ENCODE data around the gene RECQL5. TPM values are rescaled to one million over a fixed set of nuclear protein-coding genes. Genes with fewer than 3 reads are reported as not detected.
"Not testable (repeated sequence)": the region's sequence is repeated elsewhere in the genome, so short reads cannot be mapped to it uniquely, and the experiment has no call there.

Gene RECQL5
- total and polyA plus RNA-seq, 7 donors, result 5.1 to 30.1 (median 11.1) TPM

- intact Hi-C loops (cut with DNase I), result no loop called here
- Histone ChIP-seq H3K27me3 (no peaks in the 10 kb centered on the region), H3K9me3 (no peaks in the 10 kb centered on the region), H3K36me3 (peaks cover 0 to 18% (median 0%) of the 10 kb centered on the region in 4 donors), H3K4me1 (peaks cover 0 to 18% (median 8%) of the 10 kb centered on the region in 4 donors), H3K27ac (no peak overlapping the region), H3K4me3 (no peak overlapping the region)
- DNase-seq, result no peak
- TF ChIP-seq CTCF (IDR thresholded peaks at IDR 0.05) (no peak), POLR2AphosphoS5 (IDR thresholded peaks at IDR 0.05) (no peak), EP300 (IDR thresholded peaks at IDR 0.05) (no peak), POLR2A (IDR thresholded peaks at IDR 0.05) (no peak)
- WGBS, 2 donors, result 93 to 94% methylated on average over 13 of the region's 13 CpGs
Observed at GRCh38 chr17:75638893-75639292, 28.1 kb downstream of the RECQL5 start.

GRCh38 chr17:75638039-75638438 lies 28.9 kb downstream of the RECQL5 start:
- H3K4me3 ChIP-seq; intact Hi-C loops (cut with DNase I); DNase-seq; H3K27me3 ChIP-seq; H3K27ac ChIP-seq; H3K9me3 ChIP-seq: not testable (repeated sequence)
- Histone ChIP-seq H3K36me3 (peaks cover 0 to 12% (median 0%) of the 10 kb centered on the region in 4 donors), H3K4me1 (peaks cover 0 to 27% (median 17%) of the 10 kb centered on the region in 4 donors)
- WGBS, 2 donors, result 96 to 97% methylated on average over 12 of the region's 12 CpGs

GRCh38 chr17:75637551-75637950 lies 29.4 kb downstream of the RECQL5 start:
- WGBS, 2 donors, result 86 to 94% methylated on average over 7 of the region's 7 CpGs
- H3K4me3 ChIP-seq, result no peak overlapping the region
- H3K36me3 ChIP-seq, result peaks cover 0 to 12% (median 0%) of the 10 kb centered on the region in 4 donors
- H3K27ac ChIP-seq, result no peak overlapping the region
- intact Hi-C loops (cut with DNase I), result no loop called here
- no peaks in the 10 kb centered on the region for H3K27me3 ChIP-seq
- no peaks in the 10 kb centered on the region for H3K9me3 ChIP-seq
- no peak for DNase-seq
- peaks cover 0 to 31% (median 21%) of the 10 kb centered on the region in 4 donors for H3K4me1 ChIP-seq
- no peak for TF ChIP-seq POLR2AphosphoS5 (IDR thresholded peaks at IDR 0.05)
- no peak for TF ChIP-seq POLR2A (IDR thresholded peaks at IDR 0.05)
- no peak for TF ChIP-seq CTCF (IDR thresholded peaks at IDR 0.05)
- TF ChIP-seq EP300 (IDR thresholded peaks at IDR 0.05), result no peak

GRCh38 chr17:75637143-75637538 lies 29.8 kb downstream of the RECQL5 start:
- 27 to 72% methylated on average over 13 of the region's 13 CpGs for WGBS, 2 donors
- peaks cover 0 to 32% (median 23%) of the 10 kb centered on the region in 4 donors for H3K4me1 ChIP-seq
- intact Hi-C loops (cut with DNase I), result no loop called here
- peaks cover 0 to 12% (median 0%) of the 10 kb centered on the region in 4 donors for H3K36me3 ChIP-seq
- TF ChIP-seq POLR2AphosphoS5 (IDR thresholded peaks at IDR 0.05), result no peak
- TF ChIP-seq CTCF (IDR thresholded peaks at IDR 0.05), result no peak
- TF ChIP-seq POLR2A (IDR thresholded peaks at IDR 0.05), result no peak
- TF ChIP-seq EP300 (IDR thresholded peaks at IDR 0.05), result no peak
- H3K27me3 ChIP-seq, result no peaks in the 10 kb centered on the region
- no peaks in the 10 kb centered on the region for H3K9me3 ChIP-seq
- H3K27ac ChIP-seq, result no peak overlapping the region
- no peak for DNase-seq
- no peak overlapping the region for H3K4me3 ChIP-seq

- H3K27ac ChIP-seq, result peak overlapping the region in 2 of 4 donors; percentile 82 to 83
- H3K4me3 ChIP-seq, result no peak overlapping the region
- peaks cover 0 to 32% (median 23%) of the 10 kb centered on the region in 4 donors for H3K4me1 ChIP-seq
- H3K36me3 ChIP-seq, result peaks cover 0 to 12% (median 0%) of the 10 kb centered on the region in 4 donors
- no peak for TF ChIP-seq CTCF (IDR thresholded peaks at IDR 0.05)
- TF ChIP-seq POLR2AphosphoS5 (IDR thresholded peaks at IDR 0.05), result no peak
- TF ChIP-seq EP300 (IDR thresholded peaks at IDR 0.05), result no peak
- no peak for TF ChIP-seq POLR2A (IDR thresholded peaks at IDR 0.05)
- H3K9me3 ChIP-seq, result no peaks in the 10 kb centered on the region
- 79 to 91% methylated on average over 19 of the region's 19 CpGs for WGBS, 2 donors
- intact Hi-C loops (cut with DNase I), result no loop called here
- no peak for DNase-seq
- H3K27me3 ChIP-seq, result no peaks in the 10 kb centered on the region
Observed at GRCh38 chr17:75636381-75637142, 30.4 kb downstream of the RECQL5 start.

Measured in sigmoid colon (tissue), 7 donors.